Spinal cord (tissue), 10 donors: Measurements from ENCODE around the gene CREG1. TPM values are rescaled to one million over a fixed set of nuclear protein-coding genes. Genes with fewer than 3 reads are reported as not detected.
A peak's percentile ranks its signal among the peaks of the same experiment; 100 is the strongest.

ENCODE experiments used
- DNase-seq, 6 donors: peaks; one replicate each; pipeline versions ENCODE4 v3.0.0 to v3.0.0-alpha.2; 2013 to 2015; ENCODE audit warnings: low spot score in 6 of 6, low read depth in 4 of 6
- H3K27ac ChIP-seq: one replicate; pipeline ENCODE4 v1.5.1; 2013; ENCODE audit warnings: low read depth, low read length, control low read depth
- H3K27me3 ChIP-seq: one replicate; pipeline ENCODE4 v1.6.1; 2013; ENCODE audit warnings: low read length; ENCODE audit not compliant: control insufficient read depth, insufficient read depth
- H3K36me3 ChIP-seq: one replicate; pipeline ENCODE4 v1.6.1; 2013; ENCODE audit warnings: low read length; ENCODE audit not compliant: control insufficient read depth, insufficient read depth
- H3K4me1 ChIP-seq: one replicate; pipeline ENCODE4 v1.6.1; 2013; ENCODE audit warnings: low read length; ENCODE audit not compliant: control insufficient read depth, insufficient read depth
- H3K4me3 ChIP-seq: one replicate; pipeline ENCODE4 v1.5.1; 2013; ENCODE audit warnings: low read depth, low read length, control low read depth
- H3K9me3 ChIP-seq: one replicate; pipeline ENCODE4 v1.6.1; 2013; ENCODE audit warnings: low read length; ENCODE audit not compliant: control insufficient read depth, insufficient read depth
- WGBS: methylation state at CpG from one replicate; pipeline ENCODE4 v1.1.5; 2013; ENCODE audit warnings: missing lambda C conversion rate; ENCODE audit not compliant: insufficient coverage; 5-methylcytosine and 5-hydroxymethylcytosine counted together
- polyA plus RNA-seq, 2 donors: library from polyadenylated mRNA; unstranded; fragments of 120-200 nt; gene quantifications; one replicate each; pipeline ENCODE4 v1.2.1, GENCODE V29; 2013; ENCODE audit not compliant: insufficient read length in 2 of 2
- total RNA-seq, 2 donors: library from RNA; depleted of rRNA in 1 of 2; stranded (reverse); fragments of 120-200 nt in 1 of 2; fragments of >200 nt in 1 of 2; gene quantifications; one replicate each; pipeline versions ENCODE4 v1.2.3 to v1.2.4, GENCODE V29; 2013 to 2014
- donor health status: healthy.

Gene CREG1
- total and polyA plus RNA-seq, 4 donors, result 68.6 to 82.1 (median 73.5) TPM

GRCh38 chr1:167524651-167525050 lies 28.9 kb downstream of the CREG1 start:
- no peaks in the 10 kb centered on the region for H3K36me3 ChIP-seq
- H3K4me3 ChIP-seq, result no peak overlapping the region
- no peak overlapping the region for H3K27ac ChIP-seq
- no peaks in the 10 kb centered on the region for H3K4me1 ChIP-seq
- WGBS, result 83% methylated on average over 6 of the region's 9 CpGs
- H3K9me3 ChIP-seq, result no peaks in the 10 kb centered on the region
- H3K27me3 ChIP-seq, result no peaks in the 10 kb centered on the region
- peak in 1 of 6 donors; percentile 43 for DNase-seq

GRCh38 chr1:167522246-167522645 lies 31.3 kb downstream of the CREG1 start:
- H3K27me3 ChIP-seq, result no peaks in the 10 kb centered on the region
- no peak for DNase-seq
- no peaks in the 10 kb centered on the region for H3K9me3 ChIP-seq
- no peak overlapping the region for H3K4me3 ChIP-seq
- WGBS, result 96% methylated on average over 4 of the region's 5 CpGs
- peaks cover 3% of the 10 kb centered on the region for H3K36me3 ChIP-seq
- no peaks in the 10 kb centered on the region for H3K4me1 ChIP-seq
- H3K27ac ChIP-seq, result no peak overlapping the region

- Histone ChIP-seq H3K4me1 (no peaks in the 10 kb centered on the region), H3K27me3 (no peaks in the 10 kb centered on the region), H3K4me3 (no peak overlapping the region), H3K27ac (no peak overlapping the region), H3K9me3 (no peaks in the 10 kb centered on the region), H3K36me3 (peaks cover 3% of the 10 kb centered on the region)
- DNase-seq, result no peak
Observed at GRCh38 chr1:167520711-167521206, 32.8 kb downstream of the CREG1 start.

- H3K27me3 ChIP-seq, result no peaks in the 10 kb centered on the region
- no peak within 1 kb of the TSS for H3K4me3 ChIP-seq
- H3K9me3 ChIP-seq, result no peaks in the 10 kb centered on the region
- 93% methylated on average over 11 of the region's 14 CpGs for WGBS
- peaks cover 3% of the 10 kb centered on the region for H3K36me3 ChIP-seq
- no peak within 1 kb of the TSS for H3K27ac ChIP-seq
- no peak for DNase-seq
- H3K4me1 ChIP-seq, result no peaks in the 10 kb centered on the region
Observed at GRCh38 chr1:167518331-167518700, 35.2 kb downstream of the CREG1 start, which contains the start of gene CD247. TSS of gene CD247 (minus strand) at chr1:167518529. CDS start at chr1:167518465, 64 bp downstream.

GRCh38 chr1:167517535-167518330 lies 35.8 kb downstream of the CREG1 start:
- peaks cover under 1% of the 10 kb centered on the region for H3K4me1 ChIP-seq
- WGBS, result 89% methylated on average over 29 of the region's 30 CpGs
- H3K36me3 ChIP-seq, result peaks cover 3% of the 10 kb centered on the region
- no peaks in the 10 kb centered on the region for H3K27me3 ChIP-seq
- no peak for DNase-seq
- H3K4me3 ChIP-seq, result no peak overlapping the region
- no peaks in the 10 kb centered on the region for H3K9me3 ChIP-seq
- H3K27ac ChIP-seq, result no peak overlapping the region

GRCh38 chr1:167516404-167517388 lies 36.9 kb downstream of the CREG1 start:
- no peak for DNase-seq
- no peak overlapping the region for H3K4me3 ChIP-seq
- no peaks in the 10 kb centered on the region for H3K9me3 ChIP-seq
- no peaks in the 10 kb centered on the region for H3K27me3 ChIP-seq
- H3K36me3 ChIP-seq, result peaks cover 3% of the 10 kb centered on the region
- peaks cover 4% of the 10 kb centered on the region for H3K4me1 ChIP-seq
- WGBS, result 72% methylated on average over 12 of the region's 19 CpGs
- H3K27ac ChIP-seq, result no peak overlapping the region

GRCh38 chr1:167515893-167516321 lies 37.7 kb downstream of the CREG1 start:
- Histone ChIP-seq H3K4me3 (no peak overlapping the region), H3K27ac (no peak overlapping the region), H3K27me3 (no peaks in the 10 kb centered on the region), H3K36me3 (peaks cover 3% of the 10 kb centered on the region), H3K9me3 (no peaks in the 10 kb centered on the region), H3K4me1 (peaks cover 7% of the 10 kb centered on the region)
- 94% methylated on average over 4 of the region's 4 CpGs for WGBS
- DNase-seq, result no peak

GRCh38 chr1:167515461-167515860 lies 38.1 kb downstream of the CREG1 start:
- no peak for DNase-seq
- H3K27ac ChIP-seq, result no peak overlapping the region
- peaks cover 3% of the 10 kb centered on the region for H3K36me3 ChIP-seq
- WGBS, result no CpG with 5 or more reads among the region's 3 CpGs
- no peak overlapping the region for H3K4me3 ChIP-seq
- no peaks in the 10 kb centered on the region for H3K9me3 ChIP-seq
- H3K27me3 ChIP-seq, result no peaks in the 10 kb centered on the region
- H3K4me1 ChIP-seq, result peaks cover 7% of the 10 kb centered on the region

GRCh38 chr1:167514288-167514687 lies 39.3 kb downstream of the CREG1 start:
- no peak overlapping the region for H3K27ac ChIP-seq
- H3K36me3 ChIP-seq, result peaks cover 3% of the 10 kb centered on the region
- no peaks in the 10 kb centered on the region for H3K9me3 ChIP-seq
- H3K27me3 ChIP-seq, result no peaks in the 10 kb centered on the region
- WGBS, result 96% methylated on average over 4 of the region's 9 CpGs
- DNase-seq, result no peak
- H3K4me1 ChIP-seq, result peaks cover 7% of the 10 kb centered on the region
- H3K4me3 ChIP-seq, result no peak overlapping the region
